K562 (cell line): Measurements from ENCODE around the gene HBB. TPM values are rescaled to one million over a fixed set of nuclear protein-coding genes. Genes with fewer than 3 reads are reported as not detected.

Experiments
- ATAC-seq: fragments of 200-7000 bp; cut with Tn5 transposase; 3 replicates; pipeline ENCODE4 v1.9.1; 2020; ENCODE audit warnings: moderate library complexity
- BruUV-seq: library from RNA; stranded (reverse); fragments of 400-500 nt; replicated peaks from 2 replicates; lab custom pipeline; 2021; lab: Mats Ljungman, UMichigan
- CTCF ChIA-PET: fragments of 300-600 bp; formaldehyde crosslinking; extraction: SDS; loops from one replicate; lab custom pipeline; 2021; ENCODE audit warnings: low intra/inter-chr PET ratio; lab: Yijun Ruan, JAX
- POLR2A ChIA-PET: fragments of 300-600, 350-650 bp; sonication (Branson Sonifier 250); formaldehyde crosslinking; extraction: SDS; loops from one replicate; lab custom pipeline; 2021; ENCODE audit warnings: antibody characterized with exemption, inconsistent platforms; lab: Yijun Ruan, JAX
- DNase-seq, 4 experiments: peaks; one replicate each; pipeline versions ENCODE4 v3.0.0 to v3.0.0-alpha.2; 2011 to 2018; ENCODE audit warnings: low spot score in 3 of 4, mixed read lengths in 3 of 4; ENCODE audit errors: extremely low read depth in 1 of 4
- FAIRE-seq: peaks from 2 replicates; lab custom pipeline; 2011; peaks lifted over from hg19 to GRCh38; lab: Jason Lieb, UNC
- H2AFZ ChIP-seq: 2 replicates; pipeline ENCODE4 v1.6.0; 2011; ENCODE audit warnings: low read depth, low read length, control low read depth, inconsistent platforms
- H3K27ac ChIP-seq: fragments of 200-600 bp; 3 replicates; pipeline ENCODE4 v1.8.0; 2011; ENCODE audit warnings: low read depth, mild to moderate bottlenecking, control low read depth, inconsistent platforms, low read length, moderate library complexity, mixed read lengths; ENCODE audit errors: extremely low read depth
- H3K27me3 ChIP-seq, 2 experiments: fragments of 300-600 bp in 1 of 2; 2 replicates in 1 of 2; 3 replicates in 1 of 2; pipeline versions ENCODE4 v1.6.0 to v1.8.0; 2011; ENCODE audit warnings: inconsistent platforms in 2 of 2, low read length in 2 of 2, mild to moderate bottlenecking in 1 of 2, mixed read lengths in 1 of 2, moderate library complexity in 1 of 2; ENCODE audit not compliant: control insufficient read depth in 2 of 2, insufficient read depth in 2 of 2
- H3K36me3 ChIP-seq: fragments of 300-600 bp; 3 replicates; pipeline ENCODE4 v1.8.0; 2011; ENCODE audit warnings: mild to moderate bottlenecking, low read length, inconsistent platforms; ENCODE audit not compliant: control insufficient read depth, insufficient read depth
- H3K4me1 ChIP-seq, 2 experiments: fragments of 200-600 bp in 1 of 2; replicated peaks in 1 of 2; 2 replicates in 1 of 2; 3 replicates in 1 of 2; pipeline versions ENCODE4 v1.5.1 to v1.8.0; 2011; ENCODE audit warnings: inconsistent platforms in 2 of 2, low read length in 2 of 2, mild to moderate bottlenecking in 1 of 2, mixed read lengths in 1 of 2, moderate library complexity in 1 of 2; ENCODE audit not compliant: control insufficient read depth in 2 of 2, insufficient read depth in 2 of 2
- H3K4me2 ChIP-seq: 2 replicates; pipeline ENCODE4 v1.6.1; 2011; ENCODE audit warnings: low read length, control low read depth, inconsistent platforms, mixed read lengths; ENCODE audit not compliant: insufficient read depth
- H3K4me3 ChIP-seq: fragments of 200-600 bp; sonication (generic), shearing (Covaris generic); 2 replicates; pipeline ENCODE4 v1.5.1; 2016; ENCODE audit warnings: control low read depth, inconsistent platforms
- H3K79me2 ChIP-seq: fragments of 200-600 bp; 3 replicates; pipeline ENCODE4 v1.8.0; 2011; ENCODE audit warnings: low read length, inconsistent platforms; ENCODE audit not compliant: control insufficient read depth, insufficient read depth
- H3K9ac ChIP-seq, 2 experiments: 2 replicates each; pipeline versions ENCODE4 v1.6.0 to v1.6.1; 2011; ENCODE audit warnings: low read depth in 2 of 2, low read length in 2 of 2, control low read depth in 1 of 2, inconsistent platforms in 1 of 2, mild to moderate bottlenecking in 1 of 2, mixed read lengths in 1 of 2; ENCODE audit not compliant: insufficient read depth in 1 of 2
- H3K9me1 ChIP-seq: one replicate; pipeline ENCODE4 v1.6.0; 2011; ENCODE audit warnings: inconsistent platforms, mild to moderate bottlenecking, low read length, moderate library complexity; ENCODE audit not compliant: control insufficient read depth, insufficient read depth
- H3K9me3 ChIP-seq: replicated peaks from 2 replicates; pipeline ENCODE4 v1.5.1; 2011; ENCODE audit warnings: low read depth, low read length, inconsistent platforms; ENCODE audit not compliant: control insufficient read depth, insufficient read depth
- H4K20me1 ChIP-seq: replicated peaks from 2 replicates; pipeline ENCODE4 v1.6.1; 2011; ENCODE audit warnings: low read length, inconsistent platforms, mixed read lengths; ENCODE audit not compliant: control insufficient read depth, insufficient read depth
- BMI1 ChIP-seq: fragments of 150-350 bp; IDR thresholded peaks from 2 replicates; pipeline ENCODE4 v1.6.1; 2014; ENCODE audit warnings: low read length
- BRF1 ChIP-seq: IDR thresholded peaks from 3 replicates; pipeline ENCODE4 v1.6.1; 2011; ENCODE audit warnings: borderline replicate concordance, mild to moderate bottlenecking; ENCODE audit not compliant: insufficient read length; ENCODE audit errors: extremely low read depth
- IRF1 ChIP-seq: sonication (generic); formaldehyde crosslinking; IDR thresholded peaks from 2 replicates; pipeline ENCODE4 v1.8.0; 2022; ENCODE audit warnings: missing genetic modification reagents, mild to moderate bottlenecking, borderline replicate concordance
- MAFF ChIP-seq: IDR thresholded peaks from 2 replicates; pipeline ENCODE4 v1.6.1; 2012; ENCODE audit warnings: low read length, improper control_type of control experiment
- NBN ChIP-seq: fragments of 450-650 bp; IDR thresholded peaks from 2 replicates; pipeline ENCODE4 v1.6.1; 2016; ENCODE audit warnings: low read depth, mild to moderate bottlenecking
- NR2F6 ChIP-seq: fragments of 450-650 bp; formaldehyde crosslinking; IDR thresholded peaks from 2 replicates; pipeline ENCODE4 v1.4.0; 2020; ENCODE audit warnings: mild to moderate bottlenecking
- PURB ChIP-seq: sonication (generic); formaldehyde crosslinking; IDR thresholded peaks from 2 replicates; pipeline ENCODE4 v1.9.0; 2021; ENCODE audit warnings: low read depth, mild to moderate bottlenecking, missing genetic modification reagents
- RAD51 ChIP-seq: fragments of 450-650 bp; IDR thresholded peaks from 2 replicates; pipeline ENCODE4 v1.7.1; 2016; ENCODE audit warnings: low read depth, mild to moderate bottlenecking, borderline replicate concordance
- TAF7 ChIP-seq: fragments of 450-650 bp; IDR thresholded peaks from 2 replicates; pipeline ENCODE4 v1.6.1; 2016; ENCODE audit warnings: missing genetic modification characterization, missing compliant biosample characterization
- TCF7 ChIP-seq: sonication (generic); IDR thresholded peaks from 2 replicates; pipeline ENCODE4 v1.6.1; 2016; ENCODE audit warnings: antibody characterized with exemption, borderline replicate concordance
- ZNF165 ChIP-seq: fragments of 250-450 bp; sonication (Bioruptor Pico); IDR thresholded peaks from 2 replicates; pipeline ENCODE4 v1.4.0; 2020; ENCODE audit warnings: borderline replicate concordance
- WGBS: fragments of 100-300 bp; shearing (Covaris generic); methylation state at CpG from one replicate; pipeline ENCODE4 v1.1.6; 2016; ENCODE audit warnings: low coverage, mixed read lengths; ENCODE audit not compliant: insufficient coverage; ENCODE audit errors: missing lambda C conversion rate; 5-methylcytosine and 5-hydroxymethylcytosine counted together
- in situ Hi-C: fragments of 300-500 bp; cut with MboI; formaldehyde crosslinking; loops from 4 replicates; pipeline ENCODE4 v1.15.0; 2018; ENCODE audit warnings: inconsistent platforms, mixed read lengths
- intact Hi-C: fragments of 100-400 bp; cut with micrococcal nuclease; formaldehyde crosslinking; loops from 2 replicates; pipeline ENCODE4 v1.14.2; 2022
- polyA plus RNA-seq, 8 experiments: library from polyadenylated mRNA; depleted of rRNA in 4 of 8; stranded (reverse) in 5 of 8; unstranded in 3 of 8; fragments of >200 nt; fragmentation: Nextera tagmentation in 2 of 8; fragmentation: Illumina TruSeq in 1 of 8; extraction: Ambion mirVana in 2 of 8; extraction: Trizol in 1 of 8; gene quantifications; 2 replicates each; pipeline versions ENCODE4 v1.2.1 to v1.2.3, GENCODE V29; 2011 to 2014; ENCODE audit warnings: inconsistent platforms in 1 of 8, missing spikeins in 1 of 8
- total RNA-seq, 7 experiments: library from RNA; depleted of rRNA in 6 of 7; stranded (reverse); fragments of >200 nt in 6 of 7; fragmentation: Illumina TruSeq in 2 of 7; extraction: Trizol in 2 of 7; gene quantifications; 2 replicates each; pipeline versions ENCODE4 v1.2.1 to v1.2.3, GENCODE V29; 2011 to 2021; ENCODE audit warnings: low replicate concordance in 1 of 7
- TF ChIP-seq, protein P1 (sequence below): fragments of 450-650 bp; formaldehyde crosslinking; IDR thresholded peaks from 2 replicates; pipeline ENCODE4 v1.4.0; 2020; ENCODE audit warnings: mild to moderate bottlenecking, moderate library complexity
- TF ChIP-seq, protein P2 (sequence below): fragments of 450-650 bp; IDR thresholded peaks from 2 replicates; pipeline ENCODE4 v1.7.0; 2016; ENCODE audit warnings: borderline replicate concordance
- TF ChIP-seq, protein P3 (sequence below): fragments of 250-450 bp; sonication (Bioruptor Pico); IDR thresholded peaks from 2 replicates; pipeline ENCODE4 v1.4.0; 2020; ENCODE audit warnings: mild to moderate bottlenecking
- TF ChIP-seq, protein P4 (sequence below): sonication (generic); formaldehyde crosslinking; IDR thresholded peaks from 2 replicates; pipeline ENCODE4 v1.8.1; 2023; ENCODE audit warnings: mild to moderate bottlenecking, missing genetic modification reagents

The HBB gene
- total and polyA plus RNA-seq, 9 of the 15 experiments (the other 6 are each of a cell fraction or from before 2014, with no cell fraction given) = 0.33 to 3.4 (median 1.2) TPM; not detected in 2

GRCh38 chr11:5231111-5231510 lies 4.2 kb upstream of the HBB start:
- in situ Hi-C loops (no loop called here), intact Hi-C loops (no loop called here)
- H2AFZ ChIP-seq = no peak overlapping the region
- no TSS peak for BruUV-seq
- no peaks in the 10 kb centered on the region for H3K9me3 ChIP-seq
- H3K79me2 ChIP-seq = no peaks in the 10 kb centered on the region; the same call in 2 of the 3 replicates
- H3K27ac ChIP-seq = no peak overlapping the region
- DNase-seq (no peak), FAIRE-seq (no peak), ATAC-seq (no peak)
- H3K4me2 ChIP-seq = no peak overlapping the region
- 92% methylated on average over 2 of the region's 2 CpGs for WGBS
- no peaks in the 10 kb centered on the region for H3K9me1 ChIP-seq
- no peak overlapping the region for H3K4me3 ChIP-seq
- H3K9ac ChIP-seq = no peak overlapping the region
- POLR2A ChIA-PET = interaction anchor here (1.1 to 1.2 kb wide), 2 partner anchors 9 to 11 kb away, joined by 5 to 6 read pairs; no protein-coding TSS in a partner anchor
- no peaks in the 10 kb centered on the region for H3K36me3 ChIP-seq
- H4K20me1 ChIP-seq = no peaks in the 10 kb centered on the region
- H3K4me1 ChIP-seq = peaks cover 16 to 32% of the 10 kb centered on the region in 2 experiments
- no peaks in the 10 kb centered on the region for H3K27me3 ChIP-seq
- CTCF ChIA-PET = no interaction called here
- TF ChIP-seq, protein P1, sequence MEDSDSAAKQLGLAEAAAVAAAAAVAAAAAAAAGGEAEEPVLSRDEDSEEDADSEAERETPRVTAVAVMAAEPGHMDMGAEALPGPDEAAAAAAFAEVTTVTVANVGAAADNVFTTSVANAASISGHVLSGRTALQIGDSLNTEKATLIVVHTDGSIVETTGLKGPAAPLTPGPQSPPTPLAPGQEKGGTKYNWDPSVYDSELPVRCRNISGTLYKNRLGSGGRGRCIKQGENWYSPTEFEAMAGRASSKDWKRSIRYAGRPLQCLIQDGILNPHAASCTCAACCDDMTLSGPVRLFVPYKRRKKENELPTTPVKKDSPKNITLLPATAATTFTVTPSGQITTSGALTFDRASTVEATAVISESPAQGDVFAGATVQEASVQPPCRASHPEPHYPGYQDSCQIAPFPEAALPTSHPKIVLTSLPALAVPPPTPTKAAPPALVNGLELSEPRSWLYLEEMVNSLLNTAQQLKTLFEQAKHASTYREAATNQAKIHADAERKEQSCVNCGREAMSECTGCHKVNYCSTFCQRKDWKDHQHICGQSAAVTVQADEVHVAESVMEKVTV (CRISPR knock-in tag) = no peak
- TF ChIP-seq NR2F6 (CRISPR knock-in tag) (no peak), RAD51 (no peak), PURB (CRISPR knock-in tag) (no peak), IRF1 (CRISPR knock-in tag) (no peak), TAF7 (tag) (no peak), BRF1 (no peak), NBN (no peak), MAFF (no peak), TCF7 (no peak), ZNF165 (CRISPR knock-in tag) (no peak), BMI1 (no peak)
- TF ChIP-seq, protein P2, sequence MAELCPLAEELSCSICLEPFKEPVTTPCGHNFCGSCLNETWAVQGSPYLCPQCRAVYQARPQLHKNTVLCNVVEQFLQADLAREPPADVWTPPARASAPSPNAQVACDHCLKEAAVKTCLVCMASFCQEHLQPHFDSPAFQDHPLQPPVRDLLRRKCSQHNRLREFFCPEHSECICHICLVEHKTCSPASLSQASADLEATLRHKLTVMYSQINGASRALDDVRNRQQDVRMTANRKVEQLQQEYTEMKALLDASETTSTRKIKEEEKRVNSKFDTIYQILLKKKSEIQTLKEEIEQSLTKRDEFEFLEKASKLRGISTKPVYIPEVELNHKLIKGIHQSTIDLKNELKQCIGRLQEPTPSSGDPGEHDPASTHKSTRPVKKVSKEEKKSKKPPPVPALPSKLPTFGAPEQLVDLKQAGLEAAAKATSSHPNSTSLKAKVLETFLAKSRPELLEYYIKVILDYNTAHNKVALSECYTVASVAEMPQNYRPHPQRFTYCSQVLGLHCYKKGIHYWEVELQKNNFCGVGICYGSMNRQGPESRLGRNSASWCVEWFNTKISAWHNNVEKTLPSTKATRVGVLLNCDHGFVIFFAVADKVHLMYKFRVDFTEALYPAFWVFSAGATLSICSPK = no peak
- TF ChIP-seq, protein P3, sequence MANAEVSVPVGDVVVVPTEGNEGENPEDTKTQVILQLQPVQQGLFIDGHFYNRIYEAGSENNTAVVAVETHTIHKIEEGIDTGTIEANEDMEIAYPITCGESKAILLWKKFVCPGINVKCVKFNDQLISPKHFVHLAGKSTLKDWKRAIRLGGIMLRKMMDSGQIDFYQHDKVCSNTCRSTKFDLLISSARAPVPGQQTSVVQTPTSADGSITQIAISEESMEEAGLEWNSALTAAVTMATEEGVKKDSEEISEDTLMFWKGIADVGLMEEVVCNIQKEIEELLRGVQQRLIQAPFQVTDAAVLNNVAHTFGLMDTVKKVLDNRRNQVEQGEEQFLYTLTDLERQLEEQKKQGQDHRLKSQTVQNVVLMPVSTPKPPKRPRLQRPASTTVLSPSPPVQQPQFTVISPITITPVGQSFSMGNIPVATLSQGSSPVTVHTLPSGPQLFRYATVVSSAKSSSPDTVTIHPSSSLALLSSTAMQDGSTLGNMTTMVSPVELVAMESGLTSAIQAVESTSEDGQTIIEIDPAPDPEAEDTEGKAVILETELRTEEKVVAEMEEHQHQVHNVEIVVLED = no peak
- TF ChIP-seq, protein P4, sequence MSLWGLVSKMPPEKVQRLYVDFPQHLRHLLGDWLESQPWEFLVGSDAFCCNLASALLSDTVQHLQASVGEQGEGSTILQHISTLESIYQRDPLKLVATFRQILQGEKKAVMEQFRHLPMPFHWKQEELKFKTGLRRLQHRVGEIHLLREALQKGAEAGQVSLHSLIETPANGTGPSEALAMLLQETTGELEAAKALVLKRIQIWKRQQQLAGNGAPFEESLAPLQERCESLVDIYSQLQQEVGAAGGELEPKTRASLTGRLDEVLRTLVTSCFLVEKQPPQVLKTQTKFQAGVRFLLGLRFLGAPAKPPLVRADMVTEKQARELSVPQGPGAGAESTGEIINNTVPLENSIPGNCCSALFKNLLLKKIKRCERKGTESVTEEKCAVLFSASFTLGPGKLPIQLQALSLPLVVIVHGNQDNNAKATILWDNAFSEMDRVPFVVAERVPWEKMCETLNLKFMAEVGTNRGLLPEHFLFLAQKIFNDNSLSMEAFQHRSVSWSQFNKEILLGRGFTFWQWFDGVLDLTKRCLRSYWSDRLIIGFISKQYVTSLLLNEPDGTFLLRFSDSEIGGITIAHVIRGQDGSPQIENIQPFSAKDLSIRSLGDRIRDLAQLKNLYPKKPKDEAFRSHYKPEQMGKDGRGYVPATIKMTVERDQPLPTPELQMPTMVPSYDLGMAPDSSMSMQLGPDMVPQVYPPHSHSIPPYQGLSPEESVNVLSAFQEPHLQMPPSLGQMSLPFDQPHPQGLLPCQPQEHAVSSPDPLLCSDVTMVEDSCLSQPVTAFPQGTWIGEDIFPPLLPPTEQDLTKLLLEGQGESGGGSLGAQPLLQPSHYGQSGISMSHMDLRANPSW = no peak
